Naive B cell (primary cell): ENCODE results near the gene YJU2. TPM values are rescaled to one million over a fixed set of nuclear protein-coding genes. Genes with fewer than 3 reads are reported as not detected.
"Not testable (repeated sequence)": the region's sequence is repeated elsewhere in the genome, so short reads cannot be mapped to it uniquely, and the experiment has no call there.

Source experiments
- ATAC-seq, 2 donors: fragments of 150-1000 bp; cut with Tn5 transposase; 2 replicates each; pipeline ENCODE4 v1.10.0; 2021; ENCODE audit warnings: low read depth in 2 of 2, mild to moderate bottlenecking in 2 of 2, moderate library complexity in 2 of 2
- DNase-seq: peaks from one replicate; pipeline ENCODE4 v3.0.0; 2022
- H3K27ac Mint-ChIP-seq, 6 donors: one replicate each; pipeline ENCODE4 v1.8.0; 2020 to 2022; ENCODE audit warnings: mild to moderate bottlenecking in 6 of 6, mixed read lengths in 6 of 6, moderate library complexity in 5 of 6, inconsistent platforms in 2 of 6
- H3K27me3 Mint-ChIP-seq, 3 donors: one replicate each; pipeline ENCODE4 v1.8.0; 2021 to 2022; ENCODE audit warnings: mixed read lengths in 3 of 3, mild to moderate bottlenecking in 1 of 3
- H3K36me3 Mint-ChIP-seq, 2 donors: one replicate each; pipeline ENCODE4 v1.8.0; 2020 to 2022; ENCODE audit warnings: mixed read lengths in 2 of 2, inconsistent platforms in 1 of 2, mild to moderate bottlenecking in 1 of 2
- H3K4me1 Mint-ChIP-seq, 3 donors: one replicate each; pipeline ENCODE4 v1.8.0; 2020 to 2022; ENCODE audit warnings: mixed read lengths in 3 of 3, inconsistent platforms in 1 of 3, mild to moderate bottlenecking in 1 of 3, moderate library complexity in 1 of 3
- H3K4me3 Mint-ChIP-seq, 8 donors: one replicate each; pipeline ENCODE4 v1.8.0; 2020 to 2022; ENCODE audit warnings: mild to moderate bottlenecking in 8 of 8, mixed read lengths in 8 of 8, moderate library complexity in 8 of 8, inconsistent platforms in 2 of 8
- H3K9me3 Mint-ChIP-seq, 7 donors: one replicate each; pipeline ENCODE4 v1.8.0; 2020 to 2022; ENCODE audit warnings: mixed read lengths in 7 of 7, mild to moderate bottlenecking in 5 of 7, inconsistent platforms in 2 of 7, moderate library complexity in 1 of 7
- polyA plus RNA-seq, 6 donors: library from polyadenylated mRNA; unstranded; fragments of 300-500 nt; fragmentation: Illumina TruSeq; gene quantifications; one replicate each; pipeline ENCODE4 v1.2.3, GENCODE V29; 2021; ENCODE audit warnings: low read depth in 6 of 6

The YJU2 gene
- polyA plus RNA-seq, 6 donors from 2014 or later, result 25.0 to 42.8 (median 30.7) TPM

DNA sequence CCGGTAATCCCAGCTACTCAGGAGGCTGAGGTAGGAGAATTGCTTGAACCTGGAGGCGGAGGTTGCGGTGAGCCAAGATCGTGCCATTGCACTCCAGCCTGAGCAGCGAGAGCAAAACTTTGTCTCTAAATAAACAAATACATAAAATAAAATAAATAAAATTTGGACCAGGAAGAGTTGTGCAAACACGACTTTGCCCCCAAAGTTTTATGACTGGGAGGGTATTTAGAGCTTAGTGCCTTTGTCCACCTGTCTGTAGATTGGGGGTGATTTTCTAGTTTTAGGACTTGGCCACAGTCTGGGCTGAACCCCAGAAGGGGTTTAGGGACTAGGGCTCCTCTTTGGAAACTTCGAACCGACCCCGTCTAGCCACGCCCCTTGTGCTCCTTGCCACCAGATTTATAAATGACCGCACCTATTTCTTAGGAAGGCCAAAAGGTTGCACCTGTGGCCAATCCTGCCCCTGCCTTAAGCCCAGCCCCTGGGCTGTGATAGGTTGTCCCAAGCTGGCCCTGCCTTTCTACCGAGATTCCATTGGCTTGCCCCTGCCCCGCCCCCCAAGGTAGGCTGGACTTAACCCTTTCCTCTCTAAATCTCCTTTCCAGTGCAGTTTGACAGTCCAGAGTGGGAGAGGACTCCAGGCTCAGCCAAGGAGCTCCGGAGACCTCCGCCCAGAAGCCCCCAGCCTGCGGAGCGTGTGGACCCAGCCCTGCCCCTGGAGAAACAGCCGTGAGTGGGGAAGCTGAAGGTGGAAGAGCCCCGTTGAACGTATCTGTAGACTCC lies 37.5 kb downstream of the YJU2 start:
- DNase-seq, result no peak
- H3K9me3 Mint-ChIP-seq, result no peaks in the 10 kb centered on the region
- H3K27me3 Mint-ChIP-seq, result peaks cover 7 to 46% (median 23%) of the 10 kb centered on the region in 3 donors
- no peak overlapping the region for H3K27ac Mint-ChIP-seq
- H3K4me1 Mint-ChIP-seq, result peaks cover 4 to 8% (median 6%) of the 10 kb centered on the region in 3 donors
- H3K36me3 Mint-ChIP-seq, result peaks cover 0 to 7% of the 10 kb centered on the region in 2 donors
- peak in 1 of 2 donors; percentile 32 for ATAC-seq
- H3K4me3 Mint-ChIP-seq, result no peak overlapping the region

DNA sequence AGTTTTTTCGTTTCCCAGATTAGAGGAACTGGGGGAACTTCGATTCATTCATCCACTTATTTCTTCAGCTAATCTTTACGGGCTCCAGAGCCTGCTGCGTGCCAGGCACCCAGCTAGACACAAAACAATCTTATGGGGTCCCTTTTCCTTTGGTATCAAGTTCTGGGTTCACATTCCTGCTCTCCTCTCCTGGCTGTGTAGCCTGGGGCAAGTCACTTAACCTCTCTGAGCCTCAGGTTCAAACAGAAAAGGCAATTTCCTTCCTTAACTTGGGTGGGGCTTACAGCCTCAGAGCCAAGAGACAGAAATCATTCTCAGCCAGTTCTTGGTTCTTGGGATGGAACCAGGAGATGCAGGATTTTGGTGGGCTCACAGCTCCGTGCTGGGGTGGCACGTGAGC lies 38.1 kb downstream of the YJU2 start:
- H3K27ac Mint-ChIP-seq, result no peak overlapping the region
- H3K9me3 Mint-ChIP-seq, result no peaks in the 10 kb centered on the region
- no peak for ATAC-seq
- DNase-seq, result no peak
- H3K4me1 Mint-ChIP-seq, result peaks cover 0 to 5% (median 1%) of the 10 kb centered on the region in 3 donors
- H3K27me3 Mint-ChIP-seq, result peaks cover 7 to 40% (median 17%) of the 10 kb centered on the region in 3 donors
- no peak overlapping the region for H3K4me3 Mint-ChIP-seq
- peaks cover 0 to 1% of the 10 kb centered on the region in 2 donors for H3K36me3 Mint-ChIP-seq

DNA sequence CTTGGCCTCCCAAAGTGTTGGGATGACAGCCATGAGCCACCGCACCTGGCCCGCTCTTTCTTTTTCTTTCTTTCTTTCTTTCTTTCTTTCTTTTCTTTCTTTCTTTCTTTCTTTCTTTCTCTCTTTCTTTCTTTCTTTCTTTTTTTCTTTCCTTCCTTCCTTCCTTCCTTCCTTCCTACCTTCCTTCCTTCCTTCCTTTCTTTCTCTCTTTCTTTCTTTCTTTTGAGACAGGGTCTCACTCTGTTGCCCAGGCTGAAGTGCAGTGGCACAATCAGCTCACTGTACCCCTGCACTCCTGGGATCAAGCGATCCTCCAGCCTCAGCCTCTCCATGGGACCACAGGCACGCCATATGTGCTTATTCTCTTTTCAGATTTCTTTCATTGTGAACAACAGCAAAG lies 39.3 kb downstream of the YJU2 start:
- not testable (repeated sequence) for H3K4me3 Mint-ChIP-seq, H3K27ac Mint-ChIP-seq, H3K36me3 Mint-ChIP-seq, DNase-seq, H3K4me1 Mint-ChIP-seq, H3K9me3 Mint-ChIP-seq, ATAC-seq
- H3K27me3 Mint-ChIP-seq, result peaks cover 4 to 29% (median 16%) of the 10 kb centered on the region in 3 donors

DNA sequence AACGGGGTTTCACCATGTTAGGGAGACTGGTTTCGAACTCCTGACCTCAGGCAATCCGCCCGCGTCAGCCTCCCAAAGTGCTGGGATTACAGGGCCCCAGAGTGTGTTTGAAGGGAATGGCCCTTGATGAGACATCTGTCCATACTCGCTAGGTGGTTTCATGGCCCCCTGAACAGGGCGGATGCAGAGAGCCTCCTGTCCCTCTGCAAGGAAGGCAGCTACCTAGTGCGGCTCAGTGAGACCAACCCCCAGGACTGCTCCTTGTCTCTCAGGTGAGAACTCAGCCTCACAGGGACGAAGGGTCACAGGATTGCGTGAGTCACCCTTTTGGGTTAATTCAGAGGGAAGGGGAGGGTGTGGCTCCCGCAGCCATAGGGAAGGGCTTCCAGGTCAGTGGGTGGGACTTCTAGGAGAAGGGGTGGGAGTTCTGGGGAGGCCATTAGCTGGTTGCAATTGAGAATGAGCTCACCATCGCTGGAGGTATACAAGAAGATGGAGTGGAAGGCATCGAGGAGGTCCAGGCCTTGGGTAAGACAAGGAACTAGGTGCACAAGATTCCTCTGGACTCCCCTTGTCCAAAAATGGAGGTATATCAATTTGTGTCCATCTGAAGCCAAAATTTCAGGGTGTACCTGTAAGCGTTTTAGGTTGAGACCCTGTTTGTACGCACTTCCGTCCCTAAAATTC lies 41.4 kb downstream of the YJU2 start:
- DNase-seq (no peak), ATAC-seq (no peak)
- Mint-ChIP-seq H3K27me3 (peaks cover 4 to 20% (median 8%) of the 10 kb centered on the region in 3 donors), H3K36me3 (no peaks in the 10 kb centered on the region), H3K4me1 (no peaks in the 10 kb centered on the region), H3K27ac (no peak overlapping the region), H3K9me3 (no peaks in the 10 kb centered on the region), H3K4me3 (no peak overlapping the region)

DNA sequence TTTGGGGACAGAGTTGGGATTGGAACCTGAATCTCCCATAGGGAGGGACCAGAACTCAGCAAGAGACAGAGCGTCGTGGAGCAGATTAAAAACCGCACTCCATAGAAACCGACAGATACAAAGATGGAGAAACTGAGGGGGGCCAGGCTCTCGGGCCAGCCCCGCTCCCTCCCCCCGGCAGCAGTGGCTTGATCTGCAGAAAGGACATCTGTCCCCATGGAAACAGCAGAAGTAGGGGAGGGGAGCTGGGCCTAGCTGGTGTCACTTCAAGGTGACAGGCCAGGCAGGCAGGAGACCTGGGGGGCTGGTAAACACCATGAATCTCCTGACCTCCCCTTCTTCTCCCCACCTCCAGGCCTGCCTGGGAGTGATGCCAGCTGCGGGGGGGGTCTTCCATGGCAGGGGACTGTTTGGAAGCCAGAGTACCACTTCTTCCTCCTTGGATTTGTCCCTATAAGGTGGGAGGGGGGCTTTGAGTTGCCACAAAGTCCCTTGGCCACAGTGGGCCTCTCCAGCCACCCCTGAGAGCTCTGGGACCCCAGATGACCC lies 44.4 kb downstream of the YJU2 start:
- Mint-ChIP-seq H3K4me1 (no peaks in the 10 kb centered on the region), H3K27ac (peak overlapping the region in 2 of 6 donors; percentile 52 to 59)
- ATAC-seq, result no peak

DNA sequence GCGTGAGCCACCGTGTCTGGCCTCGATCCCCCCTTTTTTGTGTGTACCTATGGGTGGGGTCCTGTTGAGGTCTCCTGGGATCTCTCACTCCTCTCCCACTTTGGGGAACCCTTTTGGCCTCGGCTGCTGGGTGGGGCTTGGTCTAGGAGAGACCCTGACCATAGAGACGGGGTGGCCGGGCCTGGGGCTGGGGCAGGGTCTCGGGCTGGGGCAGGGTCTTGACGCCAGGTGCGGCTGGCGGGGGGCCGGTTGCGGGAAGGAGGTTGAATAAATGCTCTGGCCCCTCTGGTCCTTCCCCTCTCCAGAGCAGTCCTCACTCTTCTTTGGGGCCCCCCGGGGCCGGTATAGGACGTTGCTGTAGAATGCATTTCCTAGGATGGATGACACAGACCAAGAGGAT lies 45.6 kb downstream of the YJU2 start:
- DNase-seq (no peak), ATAC-seq (no peak)
- H3K4me3 Mint-ChIP-seq, result no peak overlapping the region
- H3K36me3 Mint-ChIP-seq, result no peaks in the 10 kb centered on the region
- H3K27ac Mint-ChIP-seq, result no peak overlapping the region
- H3K27me3 Mint-ChIP-seq, result peaks cover 0 to 16% (median 0%) of the 10 kb centered on the region in 3 donors
- peaks cover 0 to 1% (median 0%) of the 10 kb centered on the region in 7 donors for H3K9me3 Mint-ChIP-seq
- H3K4me1 Mint-ChIP-seq, result no peaks in the 10 kb centered on the region

More for the DNA sequence above, 44.4 kb downstream of the YJU2 start:
- Mint-ChIP-seq H3K36me3 (no peaks in the 10 kb centered on the region), H3K9me3 (no peaks in the 10 kb centered on the region), H3K4me3 (no peak overlapping the region), H3K27me3 (peaks cover 2 to 14% (median 3%) of the 10 kb centered on the region in 3 donors)
- DNase-seq, result no peak

DNA sequence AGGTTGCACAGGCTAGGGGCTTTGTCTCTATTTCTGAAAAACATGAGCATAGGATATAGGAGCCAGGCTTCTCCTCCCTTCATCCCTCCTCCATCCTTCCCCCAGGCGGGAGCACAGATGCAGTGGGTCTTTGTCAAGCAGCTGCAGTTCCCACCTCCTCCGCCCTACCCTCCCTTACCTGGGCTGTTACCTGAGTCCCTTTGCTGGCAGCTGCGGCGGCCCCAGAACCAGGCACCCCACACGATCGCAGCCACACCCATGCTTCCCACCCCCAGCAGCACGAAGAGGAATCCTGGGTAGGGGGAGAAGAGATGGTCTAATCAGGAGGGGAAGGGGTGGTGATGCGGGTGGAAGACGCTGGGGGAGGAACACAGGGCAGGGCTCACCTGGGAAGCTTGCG lies 47.5 kb downstream of the YJU2 start:
- DNase-seq (no peak), ATAC-seq (no peak)
- peaks cover 0 to 11% (median 0%) of the 10 kb centered on the region in 3 donors for H3K27me3 Mint-ChIP-seq
- H3K9me3 Mint-ChIP-seq, result peaks cover 0 to 1% (median 0%) of the 10 kb centered on the region in 7 donors
- H3K36me3 Mint-ChIP-seq, result no peaks in the 10 kb centered on the region
- no peak overlapping the region for H3K4me3 Mint-ChIP-seq
- H3K27ac Mint-ChIP-seq, result no peak overlapping the region
- no peaks in the 10 kb centered on the region for H3K4me1 Mint-ChIP-seq

DNA sequence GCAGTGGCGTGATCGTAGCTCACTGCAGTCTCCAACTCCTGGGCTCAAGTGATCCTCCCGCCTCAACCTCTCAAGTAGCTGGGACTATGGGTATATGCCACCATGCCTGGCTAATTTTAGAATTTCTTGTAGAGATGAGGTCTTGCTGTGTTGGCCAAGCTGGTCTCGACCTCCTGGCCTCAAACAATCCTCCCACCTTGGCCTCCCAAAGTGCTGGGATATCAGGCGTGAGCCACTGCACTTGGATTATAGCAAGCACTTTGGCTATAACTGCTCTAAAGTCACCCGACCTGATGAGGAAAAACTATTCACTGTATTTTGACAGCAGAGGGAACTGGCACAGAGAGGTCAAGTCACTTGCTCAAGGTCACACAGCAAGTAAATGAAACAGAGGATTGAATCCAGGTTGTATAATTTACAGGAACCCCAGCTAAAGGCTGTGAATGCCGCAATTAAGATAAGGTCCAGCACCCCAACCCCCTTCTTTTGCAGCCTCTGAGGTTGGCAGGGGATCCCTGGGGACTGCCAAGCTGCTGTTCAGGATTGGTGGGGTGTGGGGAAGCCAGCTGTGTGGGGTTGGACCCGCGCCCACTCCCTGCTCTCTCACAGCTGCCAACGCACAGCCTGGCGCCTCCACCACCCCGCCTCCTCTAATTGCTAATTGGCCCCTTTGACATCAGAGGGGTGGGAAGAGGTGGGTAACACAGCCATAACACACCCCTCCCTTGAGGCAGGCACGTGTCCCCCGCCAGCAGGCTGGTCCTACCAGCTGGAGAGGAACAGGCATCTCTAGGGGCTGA lies 49.3 kb downstream of the YJU2 start:
- Mint-ChIP-seq H3K9me3 (peaks cover 0 to 1% (median 0%) of the 10 kb centered on the region in 7 donors), H3K27me3 (peaks cover 0 to 11% (median 7%) of the 10 kb centered on the region in 3 donors), H3K27ac (peak overlapping the region in 2 of 6 donors; percentile 41 to 92), H3K4me1 (peaks cover 0 to 3% (median 0%) of the 10 kb centered on the region in 3 donors), H3K4me3 (no peak overlapping the region), H3K36me3 (no peaks in the 10 kb centered on the region)
- peak in 1 of 2 donors; percentile 23 for ATAC-seq
- DNase-seq, result no peak

DNA sequence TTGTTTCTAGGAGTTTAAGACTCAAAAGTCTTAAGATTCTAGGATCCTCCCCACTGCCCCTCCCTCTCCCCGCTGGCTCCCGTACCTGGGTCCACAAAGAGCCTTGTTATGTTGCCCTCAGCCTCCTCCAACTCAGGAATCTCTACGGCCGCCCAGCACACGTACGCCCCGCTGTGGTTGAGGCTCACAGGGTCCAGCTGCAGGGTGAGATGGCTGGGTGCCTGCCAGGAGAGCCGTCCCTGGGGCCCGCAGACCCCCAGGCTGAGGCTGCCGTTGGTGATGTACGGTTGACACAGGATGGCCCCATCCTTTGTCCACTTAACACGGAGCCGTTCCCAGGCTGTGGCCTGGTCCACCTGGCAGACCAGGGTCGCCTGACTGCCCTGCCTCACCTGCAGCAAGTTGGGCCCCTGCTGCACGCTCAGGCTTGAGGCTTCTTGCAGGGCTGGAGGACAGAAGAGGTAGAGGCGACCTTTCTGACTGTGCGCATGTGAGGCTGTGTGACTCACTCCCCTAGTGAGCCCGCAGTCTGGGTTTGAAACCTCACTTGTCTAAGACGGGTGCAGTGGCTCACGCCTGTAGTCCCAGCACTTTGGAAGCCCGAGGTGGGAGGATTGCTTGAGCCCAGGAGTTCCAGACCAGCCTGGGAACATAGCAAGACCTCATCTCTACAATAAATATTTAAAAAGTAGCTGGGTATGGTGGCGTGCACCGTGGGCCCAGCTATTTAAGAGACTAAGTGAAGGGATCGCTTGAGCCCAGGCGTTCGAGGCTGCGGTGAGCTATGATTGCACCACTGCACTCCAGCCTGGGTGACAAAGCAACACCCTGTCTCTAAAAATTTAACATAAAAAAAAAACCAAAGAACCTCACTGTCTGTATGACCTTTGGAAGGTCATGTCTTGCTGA lies 51.3 kb downstream of the YJU2 start:
- H3K27me3 Mint-ChIP-seq, result peaks cover 0 to 21% (median 7%) of the 10 kb centered on the region in 3 donors
- no peaks in the 10 kb centered on the region for H3K36me3 Mint-ChIP-seq
- H3K4me3 Mint-ChIP-seq, result peak overlapping the region in 1 of 8 donors; percentile 28
- no peak for ATAC-seq
- no peak overlapping the region for H3K27ac Mint-ChIP-seq
- H3K9me3 Mint-ChIP-seq, result peaks cover 0 to 1% (median 0%) of the 10 kb centered on the region in 7 donors
- peaks cover 0 to 11% (median 1%) of the 10 kb centered on the region in 3 donors for H3K4me1 Mint-ChIP-seq
- no peak for DNase-seq

DNA sequence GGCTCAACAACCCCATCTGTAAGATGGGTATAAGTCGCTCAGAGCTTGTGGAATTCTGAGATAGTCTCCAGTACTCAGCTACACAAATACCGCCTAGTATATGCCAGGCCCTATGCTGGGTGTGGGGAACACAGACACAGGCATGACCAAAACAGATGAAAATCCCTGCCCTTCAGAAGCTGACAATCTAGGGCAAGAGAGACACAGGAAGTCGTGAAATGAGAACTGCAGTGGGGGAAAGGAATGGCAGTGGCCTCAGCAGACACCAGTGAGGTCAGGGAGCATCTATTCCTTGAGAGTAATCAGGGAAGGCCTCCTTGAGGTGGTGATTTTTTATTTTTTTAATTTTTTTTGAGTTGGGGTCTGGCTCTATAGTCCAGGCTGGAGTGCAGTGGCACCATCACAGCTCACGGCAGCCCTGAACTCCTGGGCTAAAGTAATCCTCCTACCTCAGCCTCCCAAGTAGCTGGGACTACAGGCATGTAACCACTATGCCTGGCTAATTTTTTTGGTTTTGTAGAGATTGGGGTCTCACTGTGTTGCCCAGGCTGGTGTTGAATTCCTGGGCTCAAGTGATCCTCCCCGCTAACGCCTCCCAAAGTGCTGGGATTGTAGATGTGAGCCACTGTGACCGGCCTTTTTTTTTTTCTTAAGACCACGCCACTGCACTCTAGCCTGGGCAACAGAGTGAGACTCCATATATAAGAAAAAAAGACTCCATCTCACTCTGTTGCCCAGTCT lies 52.1 kb downstream of the YJU2 start:
- ATAC-seq (no peak), DNase-seq (no peak)
- no peaks in the 10 kb centered on the region for H3K36me3 Mint-ChIP-seq
- peaks cover 0 to 1% (median 0%) of the 10 kb centered on the region in 7 donors for H3K9me3 Mint-ChIP-seq
- H3K27me3 Mint-ChIP-seq, result peaks cover 0 to 25% (median 7%) of the 10 kb centered on the region in 3 donors
- peaks cover 0 to 12% (median 5%) of the 10 kb centered on the region in 3 donors for H3K4me1 Mint-ChIP-seq
- peak overlapping the region in 1 of 8 donors; percentile 28 for H3K4me3 Mint-ChIP-seq
- no peak overlapping the region for H3K27ac Mint-ChIP-seq

DNA sequence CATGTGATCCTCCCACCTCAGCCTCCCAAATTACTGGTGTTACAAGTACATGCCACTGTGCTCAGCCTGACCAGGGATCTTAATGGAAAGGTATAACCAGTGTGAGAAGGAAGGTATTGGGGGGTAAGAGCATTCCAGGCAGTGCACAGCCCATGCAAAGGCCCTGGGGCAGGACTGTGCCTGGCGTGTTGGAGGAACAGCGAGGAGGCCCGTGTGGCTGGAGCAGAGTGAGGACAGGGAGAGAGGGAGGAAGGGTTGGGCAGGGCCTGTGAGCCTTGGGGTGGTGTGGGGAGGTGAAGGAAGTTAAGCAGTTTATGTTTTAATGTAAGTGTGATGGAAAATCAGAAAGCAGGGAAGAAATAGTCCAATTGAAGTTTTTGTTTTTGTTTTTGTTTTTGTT lies 53.7 kb downstream of the YJU2 start:
- Mint-ChIP-seq H3K4me3 (no peak overlapping the region), H3K4me1 (peaks cover 0 to 15% (median 12%) of the 10 kb centered on the region in 3 donors), H3K27ac (no peak overlapping the region), H3K27me3 (peaks cover 0 to 22% (median 12%) of the 10 kb centered on the region in 3 donors), H3K36me3 (no peaks in the 10 kb centered on the region), H3K9me3 (peaks cover 0 to 1% (median 0%) of the 10 kb centered on the region in 7 donors)
- ATAC-seq, result no peak
- no peak for DNase-seq
